Naive thymus-derived CD8-positive, alpha-beta T cell (primary cell): ENCODE results near the gene INTS11. TPM values are rescaled to one million over a fixed set of nuclear protein-coding genes. Genes with fewer than 3 reads are reported as not detected.

ENCODE experiments used
- ATAC-seq, 2 donors: fragments of 150-1000 bp; cut with Tn5 transposase in 1 of 2; sonication (Bioruptor Pico), chemical (Tn5 transposase) in 1 of 2; 1 replicate in 1 of 2; 2 replicates in 1 of 2; pipeline ENCODE4 v1.10.0; 2021; ENCODE audit warnings: mild to moderate bottlenecking in 2 of 2, moderate library complexity in 2 of 2
- POLR2A ChIA-PET: fragments of 350-600 bp; sonication (Branson Sonifier 250); formaldehyde crosslinking; loops from one replicate; lab custom pipeline; 2021; ENCODE audit warnings: antibody characterized with exemption; lab: Charles Lee
- DNase-seq, 10 donors: peaks; one replicate each; pipeline versions ENCODE4 v3.0.0 to v3.0.0-alpha.2; 2020 to 2022
- H3K27ac Mint-ChIP-seq, 10 donors: one replicate each; pipeline ENCODE4 v1.8.0; 2020 to 2022; ENCODE audit warnings: mild to moderate bottlenecking in 10 of 10, mixed read lengths in 10 of 10, moderate library complexity in 4 of 10, inconsistent platforms in 1 of 10
- H3K27me3 Mint-ChIP-seq, 5 donors: one replicate each; pipeline ENCODE4 v1.8.0; 2021 to 2022; ENCODE audit warnings: mixed read lengths in 5 of 5
- H3K36me3 Mint-ChIP-seq, 3 donors: one replicate each; pipeline ENCODE4 v1.8.0; 2020 to 2022; ENCODE audit warnings: mixed read lengths in 3 of 3, mild to moderate bottlenecking in 2 of 3, inconsistent platforms in 1 of 3
- H3K4me1 Mint-ChIP-seq, 4 donors: one replicate each; pipeline ENCODE4 v1.8.0; 2021 to 2022; ENCODE audit warnings: mixed read lengths in 4 of 4
- H3K4me3 Mint-ChIP-seq, 10 donors: one replicate each; pipeline ENCODE4 v1.8.0; 2020 to 2022; ENCODE audit warnings: mild to moderate bottlenecking in 10 of 10, mixed read lengths in 10 of 10, moderate library complexity in 6 of 10, inconsistent platforms in 1 of 10
- H3K9me3 Mint-ChIP-seq, 9 donors: one replicate each; pipeline ENCODE4 v1.8.0; 2020 to 2022; ENCODE audit warnings: mixed read lengths in 9 of 9, mild to moderate bottlenecking in 3 of 9, inconsistent platforms in 1 of 9, moderate library complexity in 1 of 9
- polyA plus RNA-seq, 3 donors: library from polyadenylated mRNA; unstranded; fragments of 300-500 nt; fragmentation: Illumina TruSeq; gene quantifications; one replicate each; pipeline ENCODE4 v1.2.3, GENCODE V29; 2021
- total RNA-seq, 8 experiments: library from RNA in 2 of 8; stranded (reverse) in 2 of 8; gene quantifications; one replicate each; pipeline ENCODE4 v1.2.3 and lab custom pipeline; 2021 to 2026

The INTS11 gene
- total and polyA plus RNA-seq, 5 experiments from 2014 or later, result 51.7 to 174 (median 65.1) TPM

- H3K4me1 Mint-ChIP-seq, result peaks cover 0 to 9% (median 2%) of the 10 kb centered on the region in 4 donors
- no peaks in the 10 kb centered on the region for H3K9me3 Mint-ChIP-seq
- POLR2A ChIA-PET, result interaction anchor here (1.1 to 1.3 kb wide), 3 partner anchors 15 to 282 kb away, joined by 3 read pairs; partner anchors contain the start of genes MIB2 and PUSL1
- H3K4me3 Mint-ChIP-seq, result no peak overlapping the region
- no peak overlapping the region for H3K27ac Mint-ChIP-seq
- DNase-seq, result no peak
- no peak for ATAC-seq
- H3K36me3 Mint-ChIP-seq, result no peaks in the 10 kb centered on the region
- no peaks in the 10 kb centered on the region for H3K27me3 Mint-ChIP-seq
Observed at GRCh38 chr1:1332774-1333480, 8.5 kb upstream of the INTS11 start.

GRCh38 chr1:1332031-1332755 lies 7.7 kb upstream of the INTS11 start:
- ATAC-seq, result no peak
- no peaks in the 10 kb centered on the region for H3K9me3 Mint-ChIP-seq
- no peak for DNase-seq
- H3K4me3 Mint-ChIP-seq, result no peak overlapping the region
- POLR2A ChIA-PET, result interaction anchor here (0.7 to 1.3 kb wide), 5 partner anchors 11 to 283 kb away, joined by 3 to 4 read pairs (median 3); partner anchors contain the start of genes MIB2 and PUSL1
- peaks cover 2 to 12% (median 4%) of the 10 kb centered on the region in 4 donors for H3K4me1 Mint-ChIP-seq
- peaks cover 0 to 3% (median 0%) of the 10 kb centered on the region in 3 donors for H3K36me3 Mint-ChIP-seq
- no peak overlapping the region for H3K27ac Mint-ChIP-seq
- no peaks in the 10 kb centered on the region for H3K27me3 Mint-ChIP-seq

GRCh38 chr1:1331068-1331965 lies 6.9 kb upstream of the INTS11 start, which contains the start of gene TAS1R3:
Gene TAS1R3 (plus strand): TSS chr1:1331280. CDS start chr1:1331346, 66 bp downstream.
- DNase-seq (no peak), ATAC-seq (no peak)
- Mint-ChIP-seq H3K27ac (peak within 1 kb of the TSS in 1 of 10 donors; percentile 55), H3K9me3 (no peaks in the 10 kb centered on the region), H3K4me3 (peak within 1 kb of the TSS in 1 of 10 donors; percentile 15), H3K4me1 (peaks cover 2 to 12% (median 7%) of the 10 kb centered on the region in 4 donors), H3K36me3 (peaks cover 0 to 3% (median 0%) of the 10 kb centered on the region in 3 donors), H3K27me3 (no peaks in the 10 kb centered on the region)
- POLR2A ChIA-PET, result interaction anchor here (0.7 to 1.3 kb wide), 4 partner anchors 12 to 22 kb away, joined by 3 to 4 read pairs (median 4); partner anchors contain the start of gene PUSL1

GRCh38 chr1:1330366-1331067 lies 6.1 kb upstream of the INTS11 start:
- H3K9me3 Mint-ChIP-seq, result no peaks in the 10 kb centered on the region
- no peak for ATAC-seq
- no peaks in the 10 kb centered on the region for H3K27me3 Mint-ChIP-seq
- POLR2A ChIA-PET, result interaction anchor here (1.0 kb wide), 1 partner anchor 13 kb away, joined by 4 read pairs; no protein-coding TSS in a partner anchor
- no peak overlapping the region for H3K27ac Mint-ChIP-seq
- no peak overlapping the region for H3K4me3 Mint-ChIP-seq
- H3K4me1 Mint-ChIP-seq, result peaks cover 4 to 19% (median 14%) of the 10 kb centered on the region in 4 donors
- no peak for DNase-seq
- peaks cover 0 to 3% (median 0%) of the 10 kb centered on the region in 3 donors for H3K36me3 Mint-ChIP-seq

- Mint-ChIP-seq H3K4me1 (peaks cover 4 to 23% (median 16%) of the 10 kb centered on the region in 4 donors), H3K27me3 (no peaks in the 10 kb centered on the region), H3K27ac (peak overlapping the region in 2 of 10 donors; percentile 32 to 55), H3K36me3 (peaks cover 0 to 3% (median 0%) of the 10 kb centered on the region in 3 donors), H3K9me3 (no peaks in the 10 kb centered on the region), H3K4me3 (peak overlapping the region in 2 of 10 donors; percentile 26 to 28)
- ATAC-seq, result no peak
- DNase-seq, result no peak
- POLR2A ChIA-PET, result interaction anchor here (1.0 kb wide), 1 partner anchor 14 kb away, joined by 4 read pairs; no protein-coding TSS in a partner anchor
Observed at GRCh38 chr1:1329304-1330210, 5.1 kb upstream of the INTS11 start.

GRCh38 chr1:1328254-1328653 lies 3.8 kb upstream of the INTS11 start:
- Mint-ChIP-seq H3K36me3 (peaks cover 0 to 3% (median 0%) of the 10 kb centered on the region in 3 donors), H3K4me1 (peaks cover 9 to 31% (median 23%) of the 10 kb centered on the region in 4 donors), H3K4me3 (no peak overlapping the region), H3K9me3 (no peaks in the 10 kb centered on the region), H3K27ac (no peak overlapping the region), H3K27me3 (no peaks in the 10 kb centered on the region)
- ATAC-seq (no peak), DNase-seq (no peak)
- POLR2A ChIA-PET, result interaction anchor here (0.6 kb wide), 1 partner anchor 279 kb away, joined by 3 read pairs; no protein-coding TSS in a partner anchor

GRCh38 chr1:1327291-1327690 lies 2.8 kb upstream of the INTS11 start:
- ATAC-seq, result no peak
- H3K27ac Mint-ChIP-seq, result peak overlapping the region in 1 of 10 donors; percentile 8
- H3K36me3 Mint-ChIP-seq, result peaks cover 0 to 3% (median 0%) of the 10 kb centered on the region in 3 donors
- H3K27me3 Mint-ChIP-seq, result no peaks in the 10 kb centered on the region
- POLR2A ChIA-PET, result interaction anchor here (2.8 kb wide), 1 partner anchor 48 kb away, joined by 8 read pairs; the partner anchor contains the start of gene AURKAIP1
- peaks cover 10 to 36% (median 28%) of the 10 kb centered on the region in 4 donors for H3K4me1 Mint-ChIP-seq
- no peaks in the 10 kb centered on the region for H3K9me3 Mint-ChIP-seq
- DNase-seq, result no peak
- H3K4me3 Mint-ChIP-seq, result peak overlapping the region in 4 of 10 donors; percentile 19 to 45 (median 34)

- Mint-ChIP-seq H3K27me3 (no peaks in the 10 kb centered on the region), H3K27ac (peak overlapping the region in 7 of 10 donors; percentile 14 to 87 (median 82)), H3K36me3 (peaks cover 0 to 3% (median 0%) of the 10 kb centered on the region in 3 donors), H3K4me1 (peaks cover 12 to 47% (median 34%) of the 10 kb centered on the region in 4 donors), H3K4me3 (peak overlapping the region; percentile 36 to 86 (median 66)), H3K9me3 (no peaks in the 10 kb centered on the region)
- ATAC-seq (no peak), DNase-seq (no peak)
- POLR2A ChIA-PET, result interaction anchor here (1.2 to 2.8 kb wide), 5 partner anchors 15 to 73 kb away, joined by 3 to 8 read pairs (median 6); partner anchors contain the start of genes AURKAIP1, CCNL2 and PUSL1
Observed at GRCh38 chr1:1326075-1326605, 1.7 kb upstream of the INTS11 start.

GRCh38 chr1:1325288-1326074 lies 1.0 kb upstream of the INTS11 start:
- peaks cover 12 to 51% (median 34%) of the 10 kb centered on the region in 4 donors for H3K4me1 Mint-ChIP-seq
- H3K4me3 Mint-ChIP-seq, result peak overlapping the region; percentile 56 to 89 (median 70)
- H3K36me3 Mint-ChIP-seq, result peaks cover 0 to 3% (median 0%) of the 10 kb centered on the region in 3 donors
- ATAC-seq (no peak), DNase-seq (no peak)
- POLR2A ChIA-PET, result interaction anchor here (1.2 to 2.8 kb wide), 6 partner anchors 14 to 74 kb away, joined by 3 to 9 read pairs (median 6); partner anchors contain the start of genes AURKAIP1, CCNL2, DVL1 and PUSL1
- H3K9me3 Mint-ChIP-seq, result no peaks in the 10 kb centered on the region
- H3K27me3 Mint-ChIP-seq, result no peaks in the 10 kb centered on the region
- peak overlapping the region in 8 of 10 donors; percentile 19 to 84 (median 66) for H3K27ac Mint-ChIP-seq
